ENCODE data around the gene P2RY8. TPM values are rescaled to one million over a fixed set of nuclear protein-coding genes. Genes with fewer than 3 reads are reported as not detected.
A peak's percentile ranks its signal among the peaks of the same experiment; 100 is the strongest.

Gene P2RY8
- total and polyA plus RNA-seq, 4 donors: 0.51 to 8.3 (median 4.4) TPM

DNA sequence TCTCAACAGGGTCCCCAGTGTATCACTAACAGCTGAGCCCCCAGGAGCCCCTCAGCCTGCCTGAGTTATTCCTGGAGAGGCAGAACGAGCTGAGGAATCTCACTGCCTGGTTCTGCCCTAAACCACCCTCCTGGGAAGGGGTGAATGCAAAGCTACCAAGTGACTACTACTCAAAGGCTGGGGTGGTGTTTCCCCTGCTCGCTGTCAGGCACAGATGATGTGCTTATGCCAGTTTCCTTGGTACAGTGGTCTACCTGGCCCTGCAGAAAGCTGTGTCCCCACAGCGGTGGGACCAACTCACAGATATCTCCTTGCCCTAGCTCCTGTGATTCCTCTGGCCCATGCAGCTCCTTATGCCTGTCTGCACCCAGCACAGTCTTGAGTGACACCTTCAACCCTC, 48.8 kb downstream of the P2RY8 start:
- TF ChIP-seq, protein P1, sequence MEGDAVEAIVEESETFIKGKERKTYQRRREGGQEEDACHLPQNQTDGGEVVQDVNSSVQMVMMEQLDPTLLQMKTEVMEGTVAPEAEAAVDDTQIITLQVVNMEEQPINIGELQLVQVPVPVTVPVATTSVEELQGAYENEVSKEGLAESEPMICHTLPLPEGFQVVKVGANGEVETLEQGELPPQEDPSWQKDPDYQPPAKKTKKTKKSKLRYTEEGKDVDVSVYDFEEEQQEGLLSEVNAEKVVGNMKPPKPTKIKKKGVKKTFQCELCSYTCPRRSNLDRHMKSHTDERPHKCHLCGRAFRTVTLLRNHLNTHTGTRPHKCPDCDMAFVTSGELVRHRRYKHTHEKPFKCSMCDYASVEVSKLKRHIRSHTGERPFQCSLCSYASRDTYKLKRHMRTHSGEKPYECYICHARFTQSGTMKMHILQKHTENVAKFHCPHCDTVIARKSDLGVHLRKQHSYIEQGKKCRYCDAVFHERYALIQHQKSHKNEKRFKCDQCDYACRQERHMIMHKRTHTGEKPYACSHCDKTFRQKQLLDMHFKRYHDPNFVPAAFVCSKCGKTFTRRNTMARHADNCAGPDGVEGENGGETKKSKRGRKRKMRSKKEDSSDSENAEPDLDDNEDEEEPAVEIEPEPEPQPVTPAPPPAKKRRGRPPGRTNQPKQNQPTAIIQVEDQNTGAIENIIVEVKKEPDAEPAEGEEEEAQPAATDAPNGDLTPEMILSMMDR (IDR thresholded peaks at IDR 0.05; ENCODE audit: control extremely low read depth, extremely low read depth): no peak

DNA sequence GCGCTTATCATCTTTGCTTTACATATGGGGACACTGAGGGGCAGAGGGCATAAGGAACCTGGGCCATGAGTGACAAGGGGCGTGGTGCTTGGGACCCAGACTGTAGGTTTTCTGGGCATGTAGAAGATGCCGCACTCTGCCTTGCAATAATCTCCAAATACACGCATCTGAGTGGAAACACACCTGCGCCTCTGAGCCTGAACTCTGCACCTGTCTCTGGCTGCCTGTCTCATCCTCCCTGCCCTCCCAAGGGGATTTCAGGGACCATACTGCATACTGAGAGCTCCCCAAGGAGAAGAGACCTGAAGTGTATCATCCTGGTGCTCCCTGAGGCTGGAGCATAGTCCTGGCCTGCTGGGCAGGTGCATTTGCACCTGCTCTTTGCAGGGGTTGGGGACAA, 49.6 kb downstream of the P2RY8 start:
- TF ChIP-seq, protein P1 (IDR thresholded peaks at IDR 0.05; ENCODE audit: control extremely low read depth, extremely low read depth): no peak
- Histone ChIP-seq H3K9me3 (ENCODE audit: control insufficient read depth in 4 of 4, insufficient read depth in 3 of 4, low read length in 3 of 4) (peaks cover 0 to 5% (median 2%) of the 10 kb centered on the region in 4 donors), H3K27me3 (ENCODE audit: control insufficient read depth in 3 of 3, insufficient read depth in 3 of 3, low read length in 2 of 3) (no peaks in the 10 kb centered on the region), H3K27ac (ENCODE audit: low read depth in 1 of 2, low read length in 1 of 2) (peak overlapping the region; percentile 43 to 76), H3K4me3 (no peak overlapping the region), H3K4me1 (ENCODE audit: control insufficient read depth in 5 of 5, insufficient read depth in 5 of 5, low read length in 5 of 5) (peaks cover 0 to 5% (median 0%) of the 10 kb centered on the region in 5 donors), H3K9ac (ENCODE audit: insufficient read depth in 1 of 2, low read length in 2 of 2) (no peak overlapping the region), H3K36me3 (ENCODE audit: control insufficient read depth in 4 of 4, insufficient read depth in 4 of 4, low read length in 4 of 4) (no peaks in the 10 kb centered on the region)
- ATAC-seq (ENCODE audit: insufficient read depth, low FRiP score): no peak
- DNase-seq: no peak
- 81 to 90% methylated on average over 5 of the region's 5 CpGs for WGBS, 2 donors

More for the DNA sequence above, 48.8 kb downstream of the P2RY8 start:
- Histone ChIP-seq H3K27me3 (ENCODE audit: control insufficient read depth in 3 of 3, insufficient read depth in 3 of 3, low read length in 2 of 3) (no peaks in the 10 kb centered on the region), H3K36me3 (ENCODE audit: control insufficient read depth in 4 of 4, insufficient read depth in 4 of 4, low read length in 4 of 4) (no peaks in the 10 kb centered on the region), H3K4me3 (no peak overlapping the region), H3K9me3 (ENCODE audit: control insufficient read depth in 4 of 4, insufficient read depth in 3 of 4, low read length in 3 of 4) (peaks cover 0 to 5% (median 2%) of the 10 kb centered on the region in 4 donors), H3K9ac (ENCODE audit: insufficient read depth in 1 of 2, low read length in 2 of 2) (no peak overlapping the region), H3K27ac (ENCODE audit: low read depth in 1 of 2, low read length in 1 of 2) (no peak overlapping the region), H3K4me1 (ENCODE audit: control insufficient read depth in 5 of 5, insufficient read depth in 5 of 5, low read length in 5 of 5) (peaks cover 0 to 5% (median 0%) of the 10 kb centered on the region in 5 donors)
- 86 to 87% methylated on average over 3 of the region's 3 CpGs for WGBS, 2 donors
- ATAC-seq (ENCODE audit: insufficient read depth, low FRiP score): no peak
- no peak for DNase-seq

DNA sequence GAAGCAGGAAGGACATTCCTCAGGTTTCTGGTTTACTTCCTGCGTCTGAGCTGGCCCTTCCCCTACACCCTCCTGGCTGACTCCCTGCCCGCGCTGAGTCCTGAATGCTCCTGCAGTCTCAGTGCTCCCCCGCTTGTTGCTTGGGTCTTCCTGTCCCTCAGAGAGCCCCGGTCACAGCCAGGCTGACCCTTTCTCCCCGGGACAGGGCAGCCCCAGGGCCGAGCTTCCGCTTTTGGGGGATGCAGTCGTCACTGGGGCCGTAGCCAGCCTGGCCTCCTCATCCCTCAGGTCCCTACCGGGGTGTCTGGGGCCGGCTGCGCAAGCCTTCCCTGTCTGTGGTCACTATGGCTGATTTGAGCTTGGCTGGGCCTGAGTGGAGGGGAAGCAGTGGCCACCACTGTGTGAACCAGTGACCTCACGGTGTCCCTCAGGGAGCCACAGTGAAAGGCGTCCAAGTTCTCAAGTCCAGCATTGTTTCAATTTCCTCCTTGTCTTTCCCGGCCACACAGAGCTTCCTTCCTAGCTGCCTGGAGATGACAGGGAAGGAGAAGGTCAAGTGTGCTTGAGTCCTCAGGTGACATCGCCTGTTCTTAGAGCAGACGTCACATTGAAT, 50.1 kb downstream of the P2RY8 start:
- DNase-seq (peak in 2 of 3 donors; percentile 19 to 48), ATAC-seq (ENCODE audit: insufficient read depth, low FRiP score) (no peak)
- TF ChIP-seq, protein P1 (IDR thresholded peaks at IDR 0.05; ENCODE audit: control extremely low read depth, extremely low read depth): no peak
- H3K4me1 ChIP-seq (ENCODE audit: control insufficient read depth in 5 of 5, insufficient read depth in 5 of 5, low read length in 5 of 5): peaks cover 0 to 5% (median 0%) of the 10 kb centered on the region in 5 donors
- no peaks in the 10 kb centered on the region for H3K27me3 ChIP-seq (ENCODE audit: control insufficient read depth in 3 of 3, insufficient read depth in 3 of 3, low read length in 2 of 3)
- H3K4me3 ChIP-seq: no peak overlapping the region
- H3K9ac ChIP-seq (ENCODE audit: insufficient read depth in 1 of 2, low read length in 2 of 2): no peak overlapping the region
- peak overlapping the region in 1 of 2 donors; percentile 76 for H3K27ac ChIP-seq (ENCODE audit: low read depth in 1 of 2, low read length in 1 of 2)
- H3K36me3 ChIP-seq (ENCODE audit: control insufficient read depth in 4 of 4, insufficient read depth in 4 of 4, low read length in 4 of 4): no peaks in the 10 kb centered on the region
- peaks cover 0 to 5% (median 2%) of the 10 kb centered on the region in 4 donors for H3K9me3 ChIP-seq (ENCODE audit: control insufficient read depth in 4 of 4, insufficient read depth in 3 of 4, low read length in 3 of 4)
- 50 to 62% methylated on average over 18 of the region's 18 CpGs for WGBS, 2 donors
